HL-60/S4 treated with phorbol 12-myristate 13-acetate at 8.2 ng/mL for 4 days and 3 days (cell line): ENCODE data around the gene NLGN1.

ENCODE experiments used
- in situ Hi-C: fragments of 300-500 bp; cut with MboI; formaldehyde crosslinking; loops from 2 replicates; pipeline ENCODE4 v1.15.0; 2022; ENCODE audit warnings: low sequenced_read_pairs

NLGN1 gene

GRCh38 chr3:174132006-174132405 is 734.5 kb downstream of the NLGN1 start:
- in situ Hi-C loops, result no loop called here

- in situ Hi-C loops, result no loop called here
These were observed 735.0 kb downstream of the NLGN1 start for GRCh38 chr3:174132421-174133042.

GRCh38 chr3:174146008-174146407 is 748.5 kb downstream of the NLGN1 start:
- in situ Hi-C loops, result no loop called here

- in situ Hi-C loops, result no loop called here
These were observed 750.3 kb downstream of the NLGN1 start for GRCh38 chr3:174147798-174148197.

- in situ Hi-C loops, result no loop called here
These were observed 756.3 kb downstream of the NLGN1 start for GRCh38 chr3:174153871-174154270.

GRCh38 chr3:174156200-174156599 is 758.7 kb downstream of the NLGN1 start:
- in situ Hi-C loops, result no loop called here

GRCh38 chr3:174158674-174159073 is 761.1 kb downstream of the NLGN1 start:
- in situ Hi-C loops, result no loop called here

- in situ Hi-C loops, result no loop called here
These were observed 762.1 kb downstream of the NLGN1 start for GRCh38 chr3:174159604-174160003.

GRCh38 chr3:174162550-174162949 is 765.0 kb downstream of the NLGN1 start:
- in situ Hi-C loops, result no loop called here

- in situ Hi-C loops, result no loop called here
These were observed 770.5 kb downstream of the NLGN1 start for GRCh38 chr3:174168026-174168425.

GRCh38 chr3:174168538-174169254 is 771.2 kb downstream of the NLGN1 start:
- in situ Hi-C loops, result no loop called here

- in situ Hi-C loops, result no loop called here
These were observed 772.2 kb downstream of the NLGN1 start for GRCh38 chr3:174169736-174170135.

GRCh38 chr3:174170248-174170647 is 772.7 kb downstream of the NLGN1 start:
- in situ Hi-C loops, result no loop called here

GRCh38 chr3:174186377-174186989 is 788.9 kb downstream of the NLGN1 start:
- in situ Hi-C loops, result no loop called here

GRCh38 chr3:174191380-174191779 is 793.8 kb downstream of the NLGN1 start:
- in situ Hi-C loops, result no loop called here

- in situ Hi-C loops, result no loop called here
These were observed 794.4 kb downstream of the NLGN1 start for GRCh38 chr3:174191895-174192294.

- in situ Hi-C loops, result no loop called here
These were observed 794.9 kb downstream of the NLGN1 start for GRCh38 chr3:174192471-174192870.

GRCh38 chr3:174193604-174194003 is 796.1 kb downstream of the NLGN1 start:
- in situ Hi-C loops, result no loop called here

GRCh38 chr3:174197416-174197815 is 799.9 kb downstream of the NLGN1 start:
- in situ Hi-C loops, result no loop called here

GRCh38 chr3:174198199-174198598 is 800.7 kb downstream of the NLGN1 start:
- in situ Hi-C loops, result no loop called here

GRCh38 chr3:174199696-174200095 is 802.2 kb downstream of the NLGN1 start:
- in situ Hi-C loops, result no loop called here

GRCh38 chr3:174202116-174202515 is 804.6 kb downstream of the NLGN1 start:
- in situ Hi-C loops, result no loop called here
